Measurements from ENCODE around the gene AUTS2. TPM values are rescaled to one million over a fixed set of nuclear protein-coding genes. Genes with fewer than 3 reads are reported as not detected.

The AUTS2 gene
- total RNA-seq, 2 donors from 2014 or later, result 8.6 TPM

- no peak overlapping the region for H3K27ac ChIP-seq
- H3K4me3 ChIP-seq, result no peak overlapping the region
- H3K9me3 ChIP-seq, result no peaks in the 10 kb centered on the region
- DNase-seq (ENCODE audit: low spot score), result no peak
- peaks cover 0 to 19% of the 10 kb centered on the region in 2 donors for H3K4me1 ChIP-seq
- no peaks in the 10 kb centered on the region for H3K27me3 ChIP-seq
- H3K36me3 ChIP-seq, result no peaks in the 10 kb centered on the region
- TF ChIP-seq, protein P1, sequence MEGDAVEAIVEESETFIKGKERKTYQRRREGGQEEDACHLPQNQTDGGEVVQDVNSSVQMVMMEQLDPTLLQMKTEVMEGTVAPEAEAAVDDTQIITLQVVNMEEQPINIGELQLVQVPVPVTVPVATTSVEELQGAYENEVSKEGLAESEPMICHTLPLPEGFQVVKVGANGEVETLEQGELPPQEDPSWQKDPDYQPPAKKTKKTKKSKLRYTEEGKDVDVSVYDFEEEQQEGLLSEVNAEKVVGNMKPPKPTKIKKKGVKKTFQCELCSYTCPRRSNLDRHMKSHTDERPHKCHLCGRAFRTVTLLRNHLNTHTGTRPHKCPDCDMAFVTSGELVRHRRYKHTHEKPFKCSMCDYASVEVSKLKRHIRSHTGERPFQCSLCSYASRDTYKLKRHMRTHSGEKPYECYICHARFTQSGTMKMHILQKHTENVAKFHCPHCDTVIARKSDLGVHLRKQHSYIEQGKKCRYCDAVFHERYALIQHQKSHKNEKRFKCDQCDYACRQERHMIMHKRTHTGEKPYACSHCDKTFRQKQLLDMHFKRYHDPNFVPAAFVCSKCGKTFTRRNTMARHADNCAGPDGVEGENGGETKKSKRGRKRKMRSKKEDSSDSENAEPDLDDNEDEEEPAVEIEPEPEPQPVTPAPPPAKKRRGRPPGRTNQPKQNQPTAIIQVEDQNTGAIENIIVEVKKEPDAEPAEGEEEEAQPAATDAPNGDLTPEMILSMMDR (IDR thresholded peaks at IDR 0.05), result no peak
Measured at GRCh38 chr7:70383066-70383782, 784.9 kb downstream of the AUTS2 start.

- peaks cover 0 to 19% of the 10 kb centered on the region in 2 donors for H3K4me1 ChIP-seq
- H3K27me3 ChIP-seq, result no peaks in the 10 kb centered on the region
- no peak overlapping the region for H3K27ac ChIP-seq
- H3K4me3 ChIP-seq, result no peak overlapping the region
- no peak for DNase-seq (ENCODE audit: low spot score)
- H3K9me3 ChIP-seq, result no peaks in the 10 kb centered on the region
- no peaks in the 10 kb centered on the region for H3K36me3 ChIP-seq
- TF ChIP-seq, protein P1 (IDR thresholded peaks at IDR 0.05), result no peak
Measured at GRCh38 chr7:70384024-70384423, 785.7 kb downstream of the AUTS2 start.

- Histone ChIP-seq H3K4me1 (peaks cover 0 to 19% of the 10 kb centered on the region in 2 donors), H3K27ac (no peak overlapping the region)
- TF ChIP-seq, protein P1 (IDR thresholded peaks at IDR 0.05), result no peak
Measured at GRCh38 chr7:70384891-70385290, 786.6 kb downstream of the AUTS2 start.

GRCh38 chr7:70387217-70387616, 788.9 kb downstream of the AUTS2 start:
- H3K4me3 ChIP-seq, result no peak overlapping the region
- no peaks in the 10 kb centered on the region for H3K36me3 ChIP-seq
- DNase-seq (ENCODE audit: low spot score), result no peak
- TF ChIP-seq, protein P1 (IDR thresholded peaks at IDR 0.05), result no peak
- no peaks in the 10 kb centered on the region for H3K9me3 ChIP-seq
- H3K27me3 ChIP-seq, result no peaks in the 10 kb centered on the region
- H3K4me1 ChIP-seq, result peaks cover 0 to 32% of the 10 kb centered on the region in 2 donors
- H3K27ac ChIP-seq, result no peak overlapping the region

More at GRCh38 chr7:70384891-70385290, 786.6 kb downstream of the AUTS2 start:
- H3K4me3 ChIP-seq, result no peak overlapping the region
- H3K27me3 ChIP-seq, result no peaks in the 10 kb centered on the region
- H3K9me3 ChIP-seq, result no peaks in the 10 kb centered on the region
- H3K36me3 ChIP-seq, result no peaks in the 10 kb centered on the region
- DNase-seq (ENCODE audit: low spot score), result no peak

GRCh38 chr7:70389531-70390151, 791.4 kb downstream of the AUTS2 start:
- H3K27ac ChIP-seq, result no peak overlapping the region
- TF ChIP-seq, protein P1 (IDR thresholded peaks at IDR 0.05), result no peak

More at GRCh38 chr7:70389531-70390151, 791.4 kb downstream of the AUTS2 start:
- no peak for DNase-seq (ENCODE audit: low spot score)
- Histone ChIP-seq H3K36me3 (no peaks in the 10 kb centered on the region), H3K4me1 (peaks cover 0 to 29% of the 10 kb centered on the region in 2 donors), H3K27me3 (no peaks in the 10 kb centered on the region), H3K9me3 (no peaks in the 10 kb centered on the region), H3K4me3 (no peak overlapping the region)

Measured in right atrium auricular region (tissue), 2 donors.